ENCODE data around the gene GPX7. TPM values are rescaled to one million over a fixed set of nuclear protein-coding genes. Genes with fewer than 3 reads are reported as not detected.

GPX7 gene
- total RNA-seq, 1 experiment from 2014 or later, result 9.9 TPM

GRCh38 chr1:52559875-52560274 lies 42.3 kb upstream of the GPX7 start (continued):
- TF ChIP-seq ESRRA (CRISPR knock-in tag; IDR thresholded peaks at IDR 0.05; ENCODE audit: borderline replicate concordance) (no peak), MYBL2 (CRISPR knock-in tag; IDR thresholded peaks at IDR 0.05) (no peak), FOXP1 (CRISPR knock-in tag; IDR thresholded peaks at IDR 0.05; ENCODE audit: borderline replicate concordance) (no peak)

- peaks cover 7% of the 10 kb centered on the region for H3K9me3 Mint-ChIP-seq
- no peak overlapping the region for H3K4me3 Mint-ChIP-seq
- H3K27me3 Mint-ChIP-seq (ENCODE audit: low read depth), result no peaks in the 10 kb centered on the region
- no peak overlapping the region for H3K27ac Mint-ChIP-seq
- POLR2A ChIA-PET, result no interaction called here
- H3K36me3 Mint-ChIP-seq, result peaks cover 3% of the 10 kb centered on the region; the same call in 1 of the 2 replicates
- CTCF ChIA-PET, result no interaction called here
- ATAC-seq (no peak), DNase-seq (ENCODE audit: low spot score) (no peak)
- H3K4me1 Mint-ChIP-seq, result peaks cover 3% of the 10 kb centered on the region
- TF ChIP-seq, protein P1, sequence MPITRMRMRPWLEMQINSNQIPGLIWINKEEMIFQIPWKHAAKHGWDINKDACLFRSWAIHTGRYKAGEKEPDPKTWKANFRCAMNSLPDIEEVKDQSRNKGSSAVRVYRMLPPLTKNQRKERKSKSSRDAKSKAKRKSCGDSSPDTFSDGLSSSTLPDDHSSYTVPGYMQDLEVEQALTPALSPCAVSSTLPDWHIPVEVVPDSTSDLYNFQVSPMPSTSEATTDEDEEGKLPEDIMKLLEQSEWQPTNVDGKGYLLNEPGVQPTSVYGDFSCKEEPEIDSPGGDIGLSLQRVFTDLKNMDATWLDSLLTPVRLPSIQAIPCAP (CRISPR knock-in tag; IDR thresholded peaks at IDR 0.05), result no peak
- TF ChIP-seq RORB (CRISPR knock-in tag; IDR thresholded peaks at IDR 0.05) (no peak), MAX (CRISPR knock-in tag; IDR thresholded peaks at IDR 0.05) (no peak)
Measured at GRCh38 chr1:52562766-52563165, 39.4 kb upstream of the GPX7 start.

DNA sequence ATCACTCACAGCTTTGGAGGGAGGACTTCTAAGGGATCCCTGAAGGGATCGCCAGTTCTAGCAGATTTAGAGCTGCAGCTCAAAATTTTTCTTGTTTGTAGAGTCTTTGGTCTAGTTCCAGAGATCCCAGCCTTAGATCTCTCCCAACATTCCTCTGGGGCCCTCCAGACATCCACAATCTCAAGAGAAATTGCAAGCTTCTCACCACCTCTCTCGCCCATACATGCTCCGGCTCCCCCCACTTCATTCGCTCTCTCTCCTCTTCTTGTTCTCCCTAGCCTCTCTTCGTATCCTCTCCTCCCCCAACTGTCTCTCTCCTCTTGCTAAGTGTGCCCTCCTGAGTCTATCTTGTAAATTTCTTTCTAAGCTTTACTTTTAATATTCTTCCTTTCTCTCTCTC lies 34.2 kb upstream of the GPX7 start:
- TF ChIP-seq ZBTB21 (CRISPR knock-in tag; IDR thresholded peaks at IDR 0.05; ENCODE audit: borderline replicate concordance) (no peak), NR2C2 (CRISPR knock-in tag; IDR thresholded peaks at IDR 0.05) (no peak), NFYB (CRISPR knock-in tag; conservative IDR thresholded peaks at IDR 0.05; ENCODE audit: low read depth) (no peak), CTCF (IDR thresholded peaks at IDR 0.05) (no peak), NR1H2 (CRISPR knock-in tag; IDR thresholded peaks at IDR 0.05) (no peak), ZNF232 (CRISPR knock-in tag; IDR thresholded peaks at IDR 0.05) (no peak), ZNF121 (CRISPR knock-in tag; IDR thresholded peaks at IDR 0.05) (no peak), CREB1 (CRISPR knock-in tag; IDR thresholded peaks at IDR 0.05) (no peak)
- DNase-seq (ENCODE audit: low spot score) (no peak), ATAC-seq (peak; percentile 56)
- ChIA-PET CTCF (interaction anchor here (1.1 to 1.7 kb wide), 3 partner anchors 15 to 119 kb away, joined by 3 to 4 read pairs (median 3); partner anchors contain the start of genes GPX7 and TUT4), POLR2A (interaction anchor here (0.6 kb wide), 1 partner anchor 11 kb away, joined by 3 read pairs; no protein-coding TSS in a partner anchor)
- H3K27me3 Mint-ChIP-seq (ENCODE audit: low read depth), result no peaks in the 10 kb centered on the region
- 0 out of 2 replicates have a peak, but pooled peaks cover 8% of the 10 kb centered on the region for H3K9me3 Mint-ChIP-seq
- 0 out of 2 replicates have a peak overlapping the region, but pooled peaks have one; percentile 25 for H3K27ac Mint-ChIP-seq
- H3K4me3 Mint-ChIP-seq, result peak overlapping the region; percentile 16; the same call in 1 of the 2 replicates
- H3K36me3 Mint-ChIP-seq, result no peaks in the 10 kb centered on the region
- peaks cover 15% of the 10 kb centered on the region for H3K4me1 Mint-ChIP-seq

DNA sequence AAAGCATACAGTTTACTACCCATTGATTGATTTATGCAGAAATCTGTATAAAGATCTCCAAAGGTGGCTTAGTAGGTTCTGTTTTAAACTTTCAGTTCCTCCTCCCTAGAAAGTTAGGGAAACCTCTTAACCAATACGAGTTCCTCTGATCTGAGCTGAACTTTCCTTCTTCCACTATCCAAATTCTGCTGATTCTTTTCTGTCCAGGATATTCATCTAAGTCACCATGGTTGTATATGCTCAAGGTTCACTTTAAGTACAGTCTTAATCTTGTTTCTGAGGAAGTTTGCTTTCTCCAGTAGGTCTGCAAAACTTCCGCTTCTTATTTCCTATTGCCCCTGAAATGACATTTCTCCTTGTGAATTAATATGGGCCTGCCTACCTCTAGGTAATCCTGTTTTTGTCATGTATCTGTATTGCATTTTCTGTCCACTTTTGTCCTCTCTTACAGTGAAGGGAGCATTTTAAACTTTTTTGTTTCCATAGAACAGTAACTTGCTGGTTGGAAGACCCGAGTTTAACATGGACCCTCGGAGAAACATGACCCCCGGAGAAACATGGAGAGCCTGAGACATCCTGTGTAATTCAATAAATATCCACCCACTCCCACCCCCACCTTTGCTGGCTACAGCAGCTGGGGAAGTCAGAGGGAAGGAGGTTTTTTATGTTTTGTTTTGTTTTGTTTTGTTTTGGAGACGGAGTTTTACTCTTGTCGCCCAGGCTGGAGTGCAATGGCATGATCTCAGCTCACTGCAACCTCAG lies 32.5 kb upstream of the GPX7 start:
- Mint-ChIP-seq H3K27ac (no peak overlapping the region), H3K9me3 (0 out of 2 replicates have a peak, but pooled peaks cover 8% of the 10 kb centered on the region), H3K4me3 (no peak overlapping the region), H3K27me3 (ENCODE audit: low read depth) (no peaks in the 10 kb centered on the region), H3K4me1 (peaks cover 15% of the 10 kb centered on the region), H3K36me3 (no peaks in the 10 kb centered on the region)
- DNase-seq (ENCODE audit: low spot score) (no peak), ATAC-seq (no peak)
- no peak for TF ChIP-seq MAX (CRISPR knock-in tag; IDR thresholded peaks at IDR 0.05)
- no peak for TF ChIP-seq JAZF1 (CRISPR knock-in tag; IDR thresholded peaks at IDR 0.05)
- TF ChIP-seq, protein P2, sequence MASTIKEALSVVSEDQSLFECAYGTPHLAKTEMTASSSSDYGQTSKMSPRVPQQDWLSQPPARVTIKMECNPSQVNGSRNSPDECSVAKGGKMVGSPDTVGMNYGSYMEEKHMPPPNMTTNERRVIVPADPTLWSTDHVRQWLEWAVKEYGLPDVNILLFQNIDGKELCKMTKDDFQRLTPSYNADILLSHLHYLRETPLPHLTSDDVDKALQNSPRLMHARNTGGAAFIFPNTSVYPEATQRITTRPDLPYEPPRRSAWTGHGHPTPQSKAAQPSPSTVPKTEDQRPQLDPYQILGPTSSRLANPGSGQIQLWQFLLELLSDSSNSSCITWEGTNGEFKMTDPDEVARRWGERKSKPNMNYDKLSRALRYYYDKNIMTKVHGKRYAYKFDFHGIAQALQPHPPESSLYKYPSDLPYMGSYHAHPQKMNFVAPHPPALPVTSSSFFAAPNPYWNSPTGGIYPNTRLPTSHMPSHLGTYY (CRISPR knock-in tag; IDR thresholded peaks at IDR 0.05), result no peak
- no peak for TF ChIP-seq HMGA2 (CRISPR knock-in tag; IDR thresholded peaks at IDR 0.05)
- ChIA-PET CTCF (no interaction called here), POLR2A (no interaction called here)
